Measurements from ENCODE around the gene BPIFB4. TPM values are rescaled to one million over a fixed set of nuclear protein-coding genes. Genes with fewer than 3 reads are reported as not detected.
A peak's percentile ranks its signal among the peaks of the same experiment; 100 is the strongest.

Gene BPIFB4
- total and polyA plus RNA-seq, 4 donors = 0.25 TPM; not detected in 3

DNA sequence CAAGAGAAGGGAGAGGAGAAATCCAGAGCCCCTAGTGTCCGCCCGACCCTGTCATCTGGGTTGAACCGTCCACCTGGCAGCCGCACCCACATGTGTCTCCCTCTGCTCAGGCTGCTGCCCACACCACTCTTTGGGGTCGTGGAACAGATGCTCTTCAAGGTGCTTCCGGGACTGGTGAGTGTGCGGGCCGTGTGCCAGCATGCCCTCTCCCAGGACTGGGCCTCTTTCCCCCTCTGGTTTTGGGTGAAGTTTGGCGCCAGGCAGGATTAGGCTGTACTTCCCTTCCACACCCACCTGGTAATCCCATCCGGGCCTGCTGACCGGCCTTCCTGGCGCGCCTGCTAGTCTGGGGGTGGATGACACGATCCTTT is 17.8 kb upstream of the BPIFB4 start:
- Histone ChIP-seq H3K27ac (ENCODE audit: low read depth in 1 of 2, low read length in 1 of 2) (no peak overlapping the region), H3K9me3 (ENCODE audit: control insufficient read depth in 4 of 4, insufficient read depth in 3 of 4, low read length in 3 of 4) (peaks cover 0 to 2% (median 0%) of the 10 kb centered on the region in 4 donors), H3K9ac (ENCODE audit: insufficient read depth in 1 of 2, low read length in 2 of 2) (no peak overlapping the region), H3K27me3 (ENCODE audit: control insufficient read depth in 3 of 3, insufficient read depth in 3 of 3, low read length in 2 of 3) (peaks cover 0 to 1% (median 0%) of the 10 kb centered on the region in 3 donors), H3K36me3 (ENCODE audit: control insufficient read depth in 4 of 4, insufficient read depth in 4 of 4, low read length in 4 of 4) (no peaks in the 10 kb centered on the region), H3K4me1 (ENCODE audit: control insufficient read depth in 5 of 5, insufficient read depth in 5 of 5, low read length in 5 of 5) (peaks cover 0 to 4% (median 0%) of the 10 kb centered on the region in 5 donors), H3K4me3 (no peak overlapping the region)
- WGBS, 2 donors = 81 to 82% methylated on average over 14 of the region's 14 CpGs
- no peak for ATAC-seq (ENCODE audit: insufficient read depth, low FRiP score)
- TF ChIP-seq CTCF (IDR thresholded peaks at IDR 0.05; ENCODE audit: control extremely low read depth, extremely low read depth) = no peak
- DNase-seq = no peak

- no peak overlapping the region for H3K4me3 ChIP-seq
- 53 to 66% methylated on average over 9 of the region's 9 CpGs for WGBS, 2 donors
- no peak overlapping the region for H3K27ac ChIP-seq (ENCODE audit: low read depth in 1 of 2, low read length in 1 of 2)
- peaks cover 0 to 2% (median 0%) of the 10 kb centered on the region in 4 donors for H3K9me3 ChIP-seq (ENCODE audit: control insufficient read depth in 4 of 4, insufficient read depth in 3 of 4, low read length in 3 of 4)
- ATAC-seq (ENCODE audit: insufficient read depth, low FRiP score) (no peak), DNase-seq (peak in 1 of 3 donors; percentile 20)
- no peaks in the 10 kb centered on the region for H3K36me3 ChIP-seq (ENCODE audit: control insufficient read depth in 4 of 4, insufficient read depth in 4 of 4, low read length in 4 of 4)
- no peak overlapping the region for H3K9ac ChIP-seq (ENCODE audit: insufficient read depth in 1 of 2, low read length in 2 of 2)
- peaks cover 0 to 4% (median 0%) of the 10 kb centered on the region in 5 donors for H3K4me1 ChIP-seq (ENCODE audit: control insufficient read depth in 5 of 5, insufficient read depth in 5 of 5, low read length in 5 of 5)
- no peak for TF ChIP-seq CTCF (IDR thresholded peaks at IDR 0.05; ENCODE audit: control extremely low read depth, extremely low read depth)
- no peaks in the 10 kb centered on the region for H3K27me3 ChIP-seq (ENCODE audit: control insufficient read depth in 3 of 3, insufficient read depth in 3 of 3, low read length in 2 of 3)
These were observed 17.2 kb upstream of the BPIFB4 start for GRCh38 chr20:33062105-33062824.

DNA sequence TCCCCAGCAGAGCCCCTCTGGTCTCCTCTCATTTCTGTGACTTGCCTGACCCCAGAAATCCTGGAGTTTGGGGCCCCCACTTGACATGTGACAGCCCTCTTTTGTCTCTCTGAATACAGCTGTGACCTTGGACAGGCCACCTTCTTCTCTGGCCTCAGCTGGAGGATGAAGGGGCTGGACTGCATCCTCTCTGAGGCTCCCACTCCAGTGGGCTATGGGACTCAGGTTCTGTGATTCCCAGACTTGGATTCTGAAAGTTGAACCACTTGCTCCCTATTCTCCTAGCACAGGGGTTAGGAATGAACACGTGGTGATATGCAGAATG is 16.7 kb upstream of the BPIFB4 start:
- peak in 1 of 3 donors; percentile 2 for DNase-seq

More for the DNA sequence above, 16.7 kb upstream of the BPIFB4 start:
- Histone ChIP-seq H3K36me3 (ENCODE audit: control insufficient read depth in 4 of 4, insufficient read depth in 4 of 4, low read length in 4 of 4) (no peaks in the 10 kb centered on the region), H3K4me3 (no peak overlapping the region), H3K9ac (ENCODE audit: insufficient read depth in 1 of 2, low read length in 2 of 2) (no peak overlapping the region), H3K9me3 (ENCODE audit: control insufficient read depth in 4 of 4, insufficient read depth in 3 of 4, low read length in 3 of 4) (peaks cover 0 to 2% (median 0%) of the 10 kb centered on the region in 4 donors), H3K4me1 (ENCODE audit: control insufficient read depth in 5 of 5, insufficient read depth in 5 of 5, low read length in 5 of 5) (peaks cover 0 to 4% (median 0%) of the 10 kb centered on the region in 5 donors), H3K27me3 (ENCODE audit: control insufficient read depth in 3 of 3, insufficient read depth in 3 of 3, low read length in 2 of 3) (no peaks in the 10 kb centered on the region), H3K27ac (ENCODE audit: low read depth in 1 of 2, low read length in 1 of 2) (no peak overlapping the region)
- WGBS, 2 donors = 70 to 75% methylated on average over 1 of the region's 1 CpG
- ATAC-seq (ENCODE audit: insufficient read depth, low FRiP score) = no peak
- no peak for TF ChIP-seq CTCF (IDR thresholded peaks at IDR 0.05; ENCODE audit: control extremely low read depth, extremely low read depth)
